GM19455 (cell line): ENCODE data around the gene ST7.

Source experiments
- ATAC-seq: cut with Tn5 transposase; IDR thresholded peaks from one replicate; pipeline ENCODE4 v1.9.1; 2021; ENCODE audit not compliant: unreplicated experiment

The ST7 gene

DNA sequence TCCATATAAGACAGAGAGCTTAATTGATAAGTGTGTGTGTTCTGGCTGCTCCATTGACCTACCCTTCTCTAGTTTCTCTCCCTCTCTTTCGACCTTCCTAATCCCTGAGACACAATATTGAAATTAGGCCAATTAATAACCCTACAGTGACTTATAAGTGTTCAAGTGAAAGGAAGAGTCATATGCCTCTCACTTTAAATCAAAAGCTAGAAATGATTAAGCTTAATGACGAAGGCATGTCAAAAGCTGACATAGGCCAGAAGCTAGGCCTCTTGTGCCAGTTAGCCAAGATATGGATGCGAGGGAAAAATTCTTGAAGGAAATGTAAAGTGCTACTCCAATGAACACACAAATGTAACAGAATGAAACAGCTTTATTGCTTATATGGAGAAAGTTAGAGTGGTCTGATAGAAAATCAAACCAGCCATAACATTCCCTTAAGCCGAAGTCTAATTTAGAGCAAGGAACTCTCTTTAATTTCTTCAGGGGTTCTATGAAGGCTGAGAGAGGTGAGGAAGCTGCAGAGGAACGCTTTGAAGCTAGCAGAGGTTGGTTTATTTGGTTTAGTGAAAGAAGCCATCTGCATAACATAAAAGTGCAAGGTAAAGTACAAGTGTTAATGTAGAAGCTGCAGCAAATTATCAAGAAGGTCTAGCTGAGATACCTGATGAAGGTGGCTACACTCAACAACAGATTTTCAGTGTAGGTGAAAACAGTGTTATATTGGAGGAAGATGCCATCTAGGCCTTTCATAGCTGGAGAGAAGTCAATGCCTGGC lies 53.8 kb downstream of the ST7 start:
- ATAC-seq = no peak

DNA sequence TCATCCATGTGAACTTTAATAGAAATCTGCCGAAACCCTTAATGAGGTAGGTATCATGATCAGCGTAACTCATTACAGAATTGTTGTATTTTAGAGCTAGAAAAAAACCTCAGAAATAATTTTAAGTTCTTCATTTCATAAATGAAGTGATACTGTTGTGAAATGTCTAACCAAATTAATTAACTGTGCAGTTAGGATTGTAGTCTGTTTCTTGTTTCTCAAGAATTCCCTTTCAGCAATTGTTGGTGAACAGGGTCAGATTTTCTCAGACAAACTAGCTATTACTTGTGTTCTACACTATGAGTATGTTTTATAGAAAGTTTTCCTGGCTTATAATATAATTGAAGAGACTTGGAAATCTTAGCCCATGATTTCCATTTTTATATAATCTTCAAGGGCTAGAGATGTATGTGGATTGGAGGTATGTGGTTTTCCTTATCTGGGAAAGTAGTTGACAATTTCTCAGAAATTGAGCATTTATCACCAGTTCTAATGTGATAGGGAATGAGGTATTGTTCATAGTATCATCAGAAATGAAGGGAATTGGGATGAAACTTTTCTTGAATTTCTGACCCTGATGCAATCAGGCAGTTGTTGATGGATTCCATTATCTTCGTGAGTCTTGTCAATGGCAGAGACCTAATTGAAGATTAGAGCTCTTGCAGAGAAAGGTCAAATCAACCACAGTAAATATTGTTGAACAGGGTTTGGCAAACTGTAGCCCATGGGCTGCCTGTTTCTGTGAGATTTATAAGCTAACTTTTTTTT lies 55.0 kb downstream of the ST7 start:
- no peak for ATAC-seq

DNA sequence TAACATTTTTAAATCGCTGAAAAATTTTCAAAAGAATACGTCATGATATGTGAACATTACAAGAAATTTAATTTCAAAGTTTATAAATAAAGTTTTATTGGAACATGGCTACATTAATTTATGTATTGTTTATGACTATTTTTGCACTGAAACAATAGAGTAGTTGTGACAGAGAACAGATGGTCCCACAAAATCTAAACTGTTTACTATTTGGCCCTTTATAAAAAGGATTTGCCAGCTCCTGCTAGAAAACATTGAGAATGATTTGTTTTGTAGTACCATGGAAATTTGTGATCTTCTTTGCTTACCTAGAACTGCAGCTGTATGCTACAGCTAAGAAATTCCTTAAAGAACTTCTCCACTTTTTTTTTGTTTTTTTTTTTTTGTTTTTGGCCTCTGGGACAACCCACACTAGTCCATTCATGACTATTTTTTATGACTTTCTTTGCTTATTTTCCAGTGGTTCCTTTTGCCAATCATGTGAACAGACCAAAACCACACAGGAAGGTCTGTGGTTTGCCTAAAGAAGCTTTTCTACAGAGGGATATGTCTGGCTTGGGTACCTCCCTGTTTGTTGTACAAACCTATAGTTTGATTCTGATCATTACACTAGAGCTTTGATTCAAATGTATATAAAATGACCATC lies 55.7 kb downstream of the ST7 start:
- ATAC-seq = no peak

DNA sequence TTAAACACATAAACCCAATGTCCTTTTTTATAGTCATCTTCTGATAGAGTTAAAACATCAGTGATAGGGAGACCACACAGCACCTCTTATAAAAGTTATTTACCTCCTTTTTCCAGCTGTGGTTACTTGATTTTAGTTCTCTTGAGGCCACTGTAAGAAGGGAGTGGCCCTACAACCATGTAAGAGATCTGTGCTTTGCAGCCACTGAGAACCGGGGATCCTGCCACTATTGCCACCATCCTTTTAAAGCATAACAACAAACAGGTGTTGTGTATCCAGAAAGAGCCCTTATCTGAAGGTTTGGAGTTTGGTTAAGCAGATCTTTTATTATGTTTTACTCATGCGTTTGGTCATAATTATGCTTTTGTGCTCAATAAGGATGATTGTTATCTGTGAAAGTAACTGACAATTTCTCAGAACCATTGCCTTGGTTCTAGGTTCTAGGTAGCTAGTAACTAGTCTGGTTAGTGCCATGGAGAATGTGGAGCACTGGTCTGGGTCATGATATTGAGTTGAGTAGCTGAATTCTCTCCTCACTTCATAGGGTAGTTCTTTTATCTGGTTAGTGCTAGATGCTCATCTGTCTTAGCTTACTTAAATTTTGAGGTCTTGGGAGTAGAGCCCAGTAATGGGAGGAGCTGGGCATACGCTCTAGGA lies 56.5 kb downstream of the ST7 start:
- no peak for ATAC-seq

DNA sequence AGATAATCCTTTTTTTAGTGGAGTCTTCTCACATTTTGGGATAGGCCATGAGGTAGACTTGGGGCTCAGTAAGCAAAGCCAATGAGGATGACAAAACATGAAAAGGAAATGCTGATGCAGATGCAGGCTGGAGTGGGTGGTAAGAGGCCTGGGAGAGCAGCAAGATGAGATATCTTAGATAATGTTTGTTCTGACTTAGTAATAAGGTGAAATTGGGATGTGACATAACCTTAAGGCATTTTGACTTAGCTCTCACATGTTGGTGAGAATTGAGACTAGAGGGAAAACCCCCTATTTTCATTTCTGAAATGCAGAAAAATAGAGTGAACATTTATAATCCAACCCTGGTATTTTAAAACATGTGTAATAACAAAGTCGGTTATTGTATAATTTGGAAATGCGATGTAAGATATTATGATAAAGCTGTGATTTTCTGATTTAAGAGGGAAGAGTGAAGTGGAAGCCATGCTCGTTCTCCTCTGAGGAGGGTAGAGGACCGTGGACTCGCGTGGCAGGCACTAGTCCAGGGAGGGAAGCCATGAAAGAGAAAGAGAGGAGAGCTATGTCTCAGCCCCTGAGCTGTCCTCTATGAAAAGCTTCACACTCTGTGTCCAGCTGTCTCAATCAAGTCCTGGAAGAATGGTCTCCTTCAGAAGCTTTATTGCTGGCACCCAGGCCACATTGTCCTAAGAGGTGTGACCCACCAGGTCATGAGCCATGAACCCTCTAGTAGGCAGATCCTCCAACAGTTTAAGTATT lies 57.3 kb downstream of the ST7 start:
- peak; percentile 46 for ATAC-seq

DNA sequence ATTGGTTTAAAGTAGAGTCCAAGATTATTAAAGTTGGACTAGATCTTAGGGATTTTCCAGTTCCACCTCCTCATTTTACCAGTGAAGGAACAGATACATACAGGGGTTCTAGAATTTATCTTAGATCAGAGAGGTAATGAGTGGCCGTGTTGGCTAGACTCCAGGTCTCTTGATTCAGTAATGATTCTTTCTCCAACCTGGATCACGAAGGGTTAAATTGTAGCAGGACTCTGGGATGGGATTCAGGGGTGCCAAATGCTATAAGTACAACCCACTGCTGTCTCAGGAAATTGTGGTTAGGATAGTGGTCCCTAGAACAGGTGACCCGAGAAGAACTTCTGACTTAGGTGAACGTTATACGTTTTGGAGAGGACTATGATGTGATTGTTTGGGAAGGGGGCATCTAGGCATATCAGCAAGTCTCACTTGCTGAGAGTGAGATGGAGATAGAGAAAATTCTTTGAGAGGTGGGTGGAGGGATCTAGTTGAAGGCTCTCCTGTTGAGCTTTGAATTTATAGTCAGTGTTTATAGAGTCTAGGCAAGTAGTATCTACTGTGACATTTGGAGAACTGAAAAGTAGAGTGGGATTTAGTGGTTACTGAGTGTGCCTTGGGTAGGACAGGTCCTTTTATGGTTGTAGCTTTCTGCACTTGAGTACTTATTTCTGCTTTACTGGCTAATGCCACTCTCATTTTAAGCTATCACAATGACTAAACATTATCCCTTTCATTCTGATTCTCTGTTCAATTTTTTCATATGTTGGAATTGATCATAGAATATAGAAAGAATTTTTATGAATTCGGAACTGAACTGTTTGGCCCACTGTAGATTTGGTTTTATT lies 58.3 kb downstream of the ST7 start:
- ATAC-seq = peak; percentile 77

DNA sequence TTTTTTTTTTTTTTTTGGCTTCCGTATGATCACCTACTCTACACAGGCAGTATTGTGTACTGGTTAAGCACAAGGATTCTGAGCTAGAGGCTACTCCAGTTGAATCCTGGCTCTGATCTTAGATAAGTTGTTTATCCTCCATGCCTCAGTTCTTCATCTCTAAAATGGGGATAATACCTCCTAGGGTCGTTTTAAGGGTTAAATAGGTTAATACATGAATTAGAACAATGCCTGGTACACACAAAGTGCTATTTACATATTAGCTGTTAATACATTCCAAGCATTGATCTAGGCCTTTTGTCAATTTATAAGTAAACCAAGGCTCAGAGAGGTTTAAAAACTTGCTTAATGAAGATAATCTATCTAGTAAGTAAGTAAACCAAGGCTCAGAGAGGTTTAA lies 59.0 kb downstream of the ST7 start:
- ATAC-seq = peak; percentile 2

DNA sequence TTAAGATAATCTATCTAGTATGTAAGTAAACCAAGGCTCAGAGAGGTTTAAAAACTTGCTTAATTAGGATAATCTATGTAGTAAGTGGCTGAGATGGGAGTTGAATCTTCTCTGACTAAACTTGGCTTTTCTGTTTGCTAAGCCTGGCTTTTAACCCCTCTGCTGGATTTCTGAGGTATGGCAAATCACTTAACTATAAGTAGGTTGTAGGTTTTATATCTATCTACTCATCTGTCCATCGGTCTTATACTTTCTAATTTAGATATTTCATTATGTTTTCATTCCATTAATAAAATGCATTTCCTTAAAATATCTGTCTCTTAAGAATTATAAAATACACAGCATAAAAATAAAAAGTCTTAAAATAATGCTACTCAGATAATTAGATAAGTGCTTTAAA lies 59.4 kb downstream of the ST7 start:
- ATAC-seq = no peak

DNA sequence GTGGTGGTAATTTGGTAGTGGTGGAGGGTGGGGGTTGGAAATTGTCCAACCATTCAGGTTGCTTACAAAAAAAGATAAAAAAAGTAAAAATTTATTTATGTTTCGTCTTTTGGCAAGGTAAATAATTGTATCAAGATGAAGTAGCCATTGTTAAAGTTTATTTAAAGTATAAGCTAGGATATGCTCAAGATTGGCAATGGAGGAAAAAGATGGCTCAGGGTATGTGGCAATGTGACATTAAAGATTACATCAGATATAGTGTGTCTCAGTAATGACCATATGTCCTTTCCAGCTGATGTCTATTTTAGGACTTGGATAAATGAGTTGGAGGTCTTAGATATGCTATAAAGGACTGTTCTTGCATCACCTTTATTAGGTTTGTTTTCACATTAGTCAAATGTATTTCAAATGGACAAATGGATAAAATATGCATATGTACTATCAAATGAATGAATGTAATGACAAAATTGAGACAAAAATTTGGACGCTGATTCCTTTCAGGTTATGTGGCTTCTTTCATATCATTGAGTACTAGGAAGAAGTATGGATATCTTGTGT lies 60.9 kb downstream of the ST7 start:
- ATAC-seq = no peak

DNA sequence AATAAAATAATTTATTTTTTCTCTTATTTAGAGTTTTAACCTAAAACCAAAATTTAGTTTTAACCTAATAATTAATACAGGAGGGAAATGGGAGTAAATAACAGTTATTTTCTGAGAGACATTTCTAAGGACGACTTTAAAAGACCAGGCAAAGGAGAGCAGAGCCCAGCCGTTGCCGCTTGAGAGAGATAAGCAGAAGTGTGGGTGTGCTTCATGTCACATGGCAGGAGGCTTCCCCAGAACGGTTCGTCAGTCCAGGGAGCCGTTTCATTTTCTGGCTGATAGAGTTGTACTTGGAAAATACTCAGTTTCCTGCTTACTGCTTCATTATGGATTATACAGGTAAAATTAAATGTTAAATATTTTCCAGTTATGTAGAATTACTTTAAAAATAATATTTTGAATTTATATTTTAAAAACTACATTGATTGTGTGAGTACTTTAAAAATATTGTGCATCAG lies 61.4 kb downstream of the ST7 start:
- ATAC-seq = peak; percentile 41

DNA sequence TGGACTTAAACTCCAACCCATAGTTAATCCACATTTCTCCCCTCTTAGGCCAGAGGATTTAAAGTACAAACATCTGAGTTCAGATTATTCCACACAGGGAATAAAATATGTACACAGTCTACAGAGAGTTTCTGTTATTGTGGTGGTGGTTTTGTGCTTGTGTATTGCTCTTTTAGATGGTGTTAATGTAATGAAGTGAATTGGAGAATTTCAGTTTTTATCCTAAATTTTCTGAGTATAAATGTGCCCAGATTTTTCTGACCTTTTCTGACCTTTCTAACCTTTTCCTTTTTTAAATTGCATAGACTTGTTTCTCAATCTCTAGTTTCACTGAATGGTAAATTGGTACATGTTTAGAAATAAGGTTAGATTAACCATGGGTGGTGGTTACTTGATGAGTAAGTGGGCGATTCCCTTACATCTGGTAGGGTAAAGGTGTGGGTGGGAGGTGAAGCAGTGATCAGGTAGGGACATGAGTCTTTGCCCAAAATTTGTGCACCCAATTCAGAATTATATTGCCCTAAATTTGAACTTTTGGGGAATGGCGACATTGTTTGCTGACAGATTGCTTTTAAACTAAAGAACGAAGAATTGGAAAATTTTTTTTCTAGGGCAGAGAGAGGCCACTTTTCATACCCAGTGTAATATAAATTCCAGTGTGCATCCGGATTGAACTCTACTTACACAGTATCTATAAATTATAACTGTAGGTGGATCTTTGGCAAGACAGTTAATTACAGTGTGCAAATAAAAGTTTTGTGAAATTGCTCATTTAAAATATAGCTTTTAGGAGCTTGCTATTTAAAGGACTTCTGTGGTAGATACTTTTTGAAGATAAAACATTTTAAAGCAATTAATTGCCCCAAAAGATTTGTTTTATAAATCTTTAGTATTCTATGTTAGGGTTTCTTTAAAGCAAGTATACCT lies 62.2 kb downstream of the ST7 start:
- no peak for ATAC-seq

DNA sequence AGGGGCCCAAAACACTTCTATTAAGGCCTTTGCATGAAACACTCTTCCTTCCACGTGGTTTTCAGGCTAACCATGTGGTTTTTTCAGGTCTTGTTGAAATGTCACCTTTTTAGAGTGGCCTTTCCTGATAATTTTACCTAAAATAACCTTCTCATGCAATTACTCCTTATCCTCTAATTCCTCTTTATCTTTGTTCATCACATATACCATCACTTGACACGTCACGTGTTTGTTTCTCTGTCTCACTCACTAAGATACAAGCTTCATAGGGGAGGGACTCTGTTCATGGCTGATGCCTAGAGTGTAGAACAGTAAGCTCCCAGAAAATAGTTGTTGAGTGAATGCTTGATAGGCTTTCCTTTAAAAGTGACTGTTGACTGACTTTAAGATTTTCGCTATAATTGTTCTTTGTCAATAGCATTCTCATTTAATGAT lies 63.7 kb downstream of the ST7 start:
- ATAC-seq = no peak

DNA sequence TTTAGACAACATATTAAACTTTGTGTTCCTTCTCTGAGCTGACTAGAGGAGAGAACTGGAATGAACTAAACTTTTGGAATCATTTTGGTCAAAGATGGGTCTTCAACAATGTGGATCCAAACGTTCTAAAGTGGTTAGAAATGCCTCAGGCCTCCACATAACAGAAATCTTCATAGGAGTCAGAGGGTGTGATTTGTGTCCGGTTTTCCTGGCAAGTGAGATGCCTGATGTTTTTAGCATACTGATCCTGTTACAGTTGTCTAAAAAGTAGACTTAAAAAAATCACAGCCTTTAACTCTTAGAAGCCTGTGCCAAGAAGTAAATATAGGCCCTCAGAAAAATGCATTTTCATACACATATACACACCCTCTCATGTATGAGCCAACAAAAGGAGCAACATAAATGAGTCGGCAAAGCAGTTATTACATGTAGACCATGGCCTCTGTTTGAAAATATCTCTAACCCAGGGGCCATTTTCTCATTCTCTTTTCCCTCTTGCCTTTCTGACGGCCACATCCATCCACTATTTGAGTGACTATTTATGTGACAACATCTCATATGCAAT lies 64.5 kb downstream of the ST7 start:
- ATAC-seq = no peak

DNA sequence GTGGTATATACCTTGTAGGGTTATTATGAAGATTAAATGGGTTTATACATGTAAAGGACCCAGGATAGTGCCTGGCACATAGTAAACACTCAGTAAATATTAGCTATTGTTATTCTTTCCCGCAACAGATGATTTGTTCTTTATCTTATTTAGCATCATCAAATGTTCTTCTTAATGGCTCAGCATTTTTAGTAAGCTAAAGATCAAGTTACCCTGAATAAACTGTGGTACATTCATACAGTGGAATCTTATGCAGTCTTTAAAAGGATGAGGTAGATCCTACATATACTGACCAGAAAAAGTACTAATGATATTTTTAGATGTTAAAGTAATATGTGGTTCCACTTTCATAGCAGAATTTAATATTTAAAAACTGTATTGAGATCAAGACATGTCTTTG lies 65.4 kb downstream of the ST7 start:
- ATAC-seq = no peak

DNA sequence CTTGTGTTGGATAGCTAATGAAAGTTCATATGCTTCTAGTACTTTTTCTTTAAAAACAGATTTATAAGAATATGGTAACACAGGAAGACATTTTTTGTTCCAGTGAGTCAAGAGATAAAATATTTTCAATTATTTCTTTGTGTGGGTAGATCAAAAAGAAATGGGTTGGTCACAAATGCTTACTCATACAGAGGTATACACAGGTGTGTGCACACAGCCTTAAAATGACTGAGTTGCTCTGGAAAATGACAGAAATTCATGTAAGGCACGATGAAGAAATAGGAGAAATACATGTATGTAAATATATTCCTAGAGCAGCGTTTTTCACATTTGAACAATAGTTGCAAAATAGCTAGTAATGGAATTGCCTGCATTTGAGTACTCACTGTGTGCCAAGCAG lies 66.0 kb downstream of the ST7 start:
- ATAC-seq = no peak

DNA sequence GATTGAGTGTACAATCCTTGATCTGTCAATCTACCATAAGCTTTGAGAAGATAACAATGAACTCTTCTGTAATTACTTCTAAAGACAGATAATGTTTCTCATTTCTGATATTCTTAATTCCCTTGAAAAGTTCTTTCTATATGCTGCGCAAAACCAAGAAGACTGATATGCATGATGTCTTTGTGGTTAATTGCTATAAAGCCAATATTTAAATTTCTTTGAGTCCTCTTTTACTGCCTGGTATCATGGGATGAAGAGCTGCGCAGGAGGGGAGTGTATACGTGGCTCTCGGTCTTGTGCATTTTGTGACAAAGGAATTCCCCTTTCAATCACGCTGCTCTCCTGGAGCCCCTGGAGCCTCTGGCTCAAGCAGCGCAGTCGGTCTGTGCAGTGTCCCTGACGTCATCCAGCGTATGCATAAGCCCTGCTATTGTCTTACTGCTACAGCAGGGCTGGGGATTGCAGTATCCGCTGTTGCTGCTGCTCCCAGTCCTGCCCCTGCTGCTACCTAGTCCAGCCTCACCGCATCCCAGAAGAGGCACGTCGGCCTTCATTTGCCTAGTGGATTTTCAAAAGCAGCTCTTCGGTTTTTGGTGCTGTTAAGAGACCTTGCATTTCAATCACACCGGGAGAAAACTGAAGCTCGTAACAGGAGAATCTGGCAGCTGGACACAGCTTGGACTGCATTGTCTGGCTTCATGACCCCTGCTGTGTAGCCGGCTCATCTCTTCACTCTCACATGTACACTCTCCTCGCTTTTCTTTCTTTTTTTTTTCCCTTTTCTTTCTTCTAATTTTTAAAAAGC lies 66.7 kb downstream of the ST7 start:
- no peak for ATAC-seq

DNA sequence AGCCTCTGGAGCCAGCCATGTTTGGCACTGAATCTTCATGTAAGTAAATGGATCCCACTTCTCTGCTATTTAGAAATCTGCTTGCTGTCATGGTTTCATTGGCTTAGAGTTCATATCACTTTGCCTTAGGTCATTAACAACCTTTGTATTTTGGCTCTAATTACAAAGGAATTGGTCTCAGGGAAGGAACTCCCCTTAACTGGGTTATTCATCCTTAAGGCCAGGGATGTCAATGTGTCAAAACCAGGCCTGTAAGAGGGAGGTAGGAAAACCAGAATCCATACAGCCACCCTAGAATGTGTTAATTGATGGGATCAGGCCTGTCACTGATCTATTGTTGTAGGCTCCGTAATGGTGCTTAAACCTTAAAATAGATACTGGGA lies 67.3 kb downstream of the ST7 start:
- no peak for ATAC-seq
